ACC112 (cell line): ENCODE results near the gene TIMP4.

Experiments
- H2AFZ ChIP-seq: fragments of 200-600 bp; sonication (generic); one replicate; pipeline ENCODE4 v1.6.0; 2017; ENCODE audit warnings: antibody characterized with exemption, low read length; ENCODE audit not compliant: unreplicated experiment
- H3K27ac ChIP-seq: fragments of 200-600 bp; sonication (generic); 2 replicates; pipeline ENCODE4 v1.5.1; 2014; ENCODE audit warnings: low read depth, mild to moderate bottlenecking, antibody characterized with exemption, low read length, moderate library complexity
- H3K27me3 ChIP-seq: fragments of 200-600 bp; sonication (generic); 2 replicates; pipeline ENCODE4 v1.6.1; 2014; ENCODE audit warnings: mild to moderate bottlenecking, antibody characterized with exemption, low read length, moderate library complexity, mixed read lengths; ENCODE audit not compliant: insufficient read depth
- H3K36me3 ChIP-seq: fragments of 200-600 bp; sonication (generic); 2 replicates; pipeline ENCODE4 v1.6.1; 2016; ENCODE audit warnings: mild to moderate bottlenecking, antibody characterized with exemption, low read length, moderate library complexity, mixed read lengths; ENCODE audit not compliant: insufficient read depth
- H3K4me1 ChIP-seq: fragments of 200-600 bp; sonication (generic); one replicate; pipeline ENCODE4 v1.6.1; 2016; ENCODE audit warnings: low read length, mixed read lengths; ENCODE audit not compliant: insufficient read depth, unreplicated experiment, control insufficient read depth
- H3K4me3 ChIP-seq: fragments of 200-600 bp; sonication (generic); 2 replicates; pipeline ENCODE4 v1.5.1; 2014; ENCODE audit warnings: mild to moderate bottlenecking, low read depth, low read length
- H3K79me2 ChIP-seq: fragments of 200-600 bp; sonication (generic); one replicate; pipeline ENCODE4 v1.6.0; 2016; ENCODE audit warnings: low read length; ENCODE audit not compliant: control insufficient read depth, unreplicated experiment, insufficient read depth

Gene TIMP4

GRCh38 chr3:12107071-12107713 lies 51.5 kb downstream of the TIMP4 start:
- no peaks in the 10 kb centered on the region for H3K79me2 ChIP-seq
- H3K27me3 ChIP-seq = peaks cover 51% of the 10 kb centered on the region
- H3K27ac ChIP-seq = no peak overlapping the region
- H3K4me3 ChIP-seq = no peak overlapping the region
- no peak overlapping the region for H2AFZ ChIP-seq
- H3K36me3 ChIP-seq = no peaks in the 10 kb centered on the region
- no peaks in the 10 kb centered on the region for H3K4me1 ChIP-seq
